Upper lobe of left lung (tissue), 4 donors: ENCODE measurements around the gene CAPN5.

Source experiments
- CTCF ChIP-seq, 6 experiments: fragments of 450-650 bp in 4 of 6; fragments of 200-600 bp in 2 of 6; sonication (generic) in 2 of 6; IDR thresholded peaks; one replicate each; pipeline ENCODE4 v1.5.1; 2016 to 2019; ENCODE audit warnings: antibody characterized with exemption in 6 of 6
- POLR2AphosphoS5 ChIP-seq, 2 donors: sonication (generic); formaldehyde crosslinking; IDR thresholded peaks; one replicate each; pipeline ENCODE4 v1.5.1; 2017; ENCODE audit warnings: antibody characterized with exemption in 2 of 2

- TF ChIP-seq CTCF (IDR thresholded peaks at IDR 0.05) (no peak), POLR2AphosphoS5 (IDR thresholded peaks at IDR 0.05) (no peak)
Observed at GRCh38 chr11:77112641-77113381, 46.0 kb downstream of the CAPN5 start.
